Measurements from ENCODE around the gene ACAA2.

- TF ChIP-seq NR2F2 (IDR thresholded peaks at IDR 0.05) (no peak), HNF4G (IDR thresholded peaks at IDR 0.05) (no peak), JUND (IDR thresholded peaks at IDR 0.05) (no peak), EGR1 (IDR thresholded peaks at IDR 0.05; ENCODE audit: low read depth in 2 of 2) (no peak), TAF1 (conservative IDR thresholded peaks at IDR 0.05) (no peak)
- TF ChIP-seq, protein P1, sequence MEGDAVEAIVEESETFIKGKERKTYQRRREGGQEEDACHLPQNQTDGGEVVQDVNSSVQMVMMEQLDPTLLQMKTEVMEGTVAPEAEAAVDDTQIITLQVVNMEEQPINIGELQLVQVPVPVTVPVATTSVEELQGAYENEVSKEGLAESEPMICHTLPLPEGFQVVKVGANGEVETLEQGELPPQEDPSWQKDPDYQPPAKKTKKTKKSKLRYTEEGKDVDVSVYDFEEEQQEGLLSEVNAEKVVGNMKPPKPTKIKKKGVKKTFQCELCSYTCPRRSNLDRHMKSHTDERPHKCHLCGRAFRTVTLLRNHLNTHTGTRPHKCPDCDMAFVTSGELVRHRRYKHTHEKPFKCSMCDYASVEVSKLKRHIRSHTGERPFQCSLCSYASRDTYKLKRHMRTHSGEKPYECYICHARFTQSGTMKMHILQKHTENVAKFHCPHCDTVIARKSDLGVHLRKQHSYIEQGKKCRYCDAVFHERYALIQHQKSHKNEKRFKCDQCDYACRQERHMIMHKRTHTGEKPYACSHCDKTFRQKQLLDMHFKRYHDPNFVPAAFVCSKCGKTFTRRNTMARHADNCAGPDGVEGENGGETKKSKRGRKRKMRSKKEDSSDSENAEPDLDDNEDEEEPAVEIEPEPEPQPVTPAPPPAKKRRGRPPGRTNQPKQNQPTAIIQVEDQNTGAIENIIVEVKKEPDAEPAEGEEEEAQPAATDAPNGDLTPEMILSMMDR (IDR thresholded peaks at IDR 0.05; ENCODE audit: low read depth, low read length, missing input control) = no peak
Observed at GRCh38 chr18:49817947-49818346, 4.6 kb upstream of the ACAA2 start.
